Activated naive CD4-positive, alpha-beta T cell (primary cell): ENCODE data around the gene FOSB.
A peak's percentile ranks its signal among the peaks of the same experiment; 100 is the strongest.

ENCODE experiments used
- DNase-seq, 4 experiments: peaks; one replicate each; lab custom pipeline; 2025; lab: John Stamatoyannopoulos, UW

The FOSB gene

DNA sequence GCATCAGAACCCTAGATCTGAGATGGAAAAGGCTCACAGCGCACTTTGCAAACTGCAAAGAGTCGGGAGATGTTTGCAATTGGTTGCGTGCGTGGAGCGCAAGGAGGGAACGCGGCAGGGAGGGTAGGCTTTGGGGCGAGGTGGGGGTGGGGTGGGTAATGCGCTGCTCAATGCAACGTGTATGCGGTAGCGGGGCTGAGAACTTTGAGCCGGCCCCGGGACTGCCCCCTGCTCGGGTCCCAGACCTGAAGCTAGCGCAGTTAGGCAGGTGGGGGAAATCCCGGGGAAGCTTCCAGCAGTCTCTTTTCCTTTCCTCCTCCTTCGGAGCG is 971 bp downstream of the FOSB start:
- DNase-seq = peak in 2 of 4 experiments; percentile 60 to 63

DNA sequence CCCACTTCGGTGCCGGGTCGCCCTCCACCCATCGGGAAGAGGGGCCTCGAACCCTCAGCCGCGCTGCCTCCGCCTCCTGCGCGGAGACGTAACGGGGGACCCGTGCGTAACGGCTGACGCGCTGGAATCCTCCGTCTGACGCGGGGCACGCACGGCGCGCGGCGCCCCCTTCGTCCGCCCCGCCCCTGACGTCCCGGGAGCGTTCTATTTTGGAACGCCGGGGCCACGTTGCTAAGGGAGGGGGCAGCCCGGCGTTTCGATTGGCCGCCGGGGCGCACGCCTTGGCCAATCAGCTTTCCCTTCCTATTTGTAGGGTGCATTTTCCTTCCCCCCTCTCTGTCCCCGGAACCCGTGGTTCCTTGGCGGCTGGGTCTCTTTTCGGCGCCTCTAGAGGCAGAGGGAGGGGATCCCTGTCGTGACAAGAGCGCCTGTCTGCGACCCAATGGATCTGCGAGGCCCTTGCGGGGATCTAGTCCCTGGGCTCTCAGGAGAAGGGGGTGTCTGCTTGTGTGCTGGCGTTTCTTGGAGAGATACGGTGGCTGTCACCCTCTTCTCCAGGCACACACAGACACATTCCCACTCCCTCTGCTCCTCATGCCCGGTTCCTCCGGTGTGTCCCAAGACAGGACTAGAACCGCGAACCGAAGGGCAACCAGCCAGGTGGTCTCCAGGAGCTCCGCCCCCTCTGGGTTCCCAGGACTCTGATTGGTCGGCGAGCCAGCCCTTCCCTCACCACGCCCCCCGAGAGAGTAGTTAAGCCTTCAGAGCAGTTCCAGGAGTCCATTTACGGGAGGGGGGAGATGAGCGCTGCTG is 1.5 kb downstream of the FOSB start:
- peak; percentile 79 to 93 (median 84) for DNase-seq

DNA sequence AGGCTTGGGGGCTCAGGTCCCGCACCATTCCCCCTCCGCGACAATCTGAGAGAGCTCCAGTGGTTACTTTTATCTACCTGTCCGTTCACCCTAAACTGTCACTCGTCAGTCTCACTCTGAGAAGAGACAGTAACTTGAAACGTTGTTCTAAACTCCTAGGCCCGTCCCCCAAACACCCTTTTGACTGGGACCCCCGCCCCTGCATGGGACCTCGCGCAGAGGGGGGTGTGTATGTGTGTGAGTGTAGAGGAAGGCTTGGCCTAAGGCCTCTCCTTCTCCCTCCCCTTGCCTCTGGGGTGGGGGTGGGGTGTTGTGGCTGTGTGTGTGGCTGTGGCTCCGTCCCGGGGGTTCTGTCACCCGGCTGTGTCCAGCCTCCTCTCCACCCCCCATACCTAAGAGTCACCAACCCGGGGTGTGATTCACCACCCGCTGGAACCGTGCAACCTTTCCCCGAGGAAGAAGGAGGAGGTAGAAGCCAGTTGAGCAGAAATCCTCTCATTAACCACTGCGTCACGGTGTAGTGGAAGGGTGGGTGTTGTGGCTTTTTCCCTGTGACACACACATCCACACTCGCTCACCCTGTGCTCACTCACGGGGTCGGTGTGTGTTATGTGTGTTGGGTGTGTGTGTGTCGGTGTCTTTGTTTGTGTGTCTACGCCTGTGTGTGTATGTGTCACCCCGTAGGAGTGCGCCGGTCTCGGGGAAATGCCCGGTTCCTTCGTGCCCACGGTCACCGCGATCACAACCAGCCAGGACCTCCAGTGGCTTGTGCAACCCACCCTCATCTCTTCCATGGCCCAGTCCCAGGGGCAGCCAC is 2.4 kb downstream of the FOSB start:
- peak in 2 of 4 experiments; percentile 30 to 46 for DNase-seq

DNA sequence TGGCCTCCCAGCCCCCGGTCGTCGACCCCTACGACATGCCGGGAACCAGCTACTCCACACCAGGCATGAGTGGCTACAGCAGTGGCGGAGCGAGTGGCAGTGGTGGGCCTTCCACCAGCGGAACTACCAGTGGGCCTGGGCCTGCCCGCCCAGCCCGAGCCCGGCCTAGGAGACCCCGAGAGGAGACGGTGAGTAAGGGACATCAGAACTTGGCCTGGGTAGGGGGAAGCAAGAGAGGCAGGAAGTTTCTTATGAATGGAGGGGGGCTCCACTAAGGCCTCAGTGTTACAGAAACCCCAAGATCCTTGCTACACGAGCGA is 2.9 kb downstream of the FOSB start:
- DNase-seq = peak in 1 of 4 experiments; percentile 29

DNA sequence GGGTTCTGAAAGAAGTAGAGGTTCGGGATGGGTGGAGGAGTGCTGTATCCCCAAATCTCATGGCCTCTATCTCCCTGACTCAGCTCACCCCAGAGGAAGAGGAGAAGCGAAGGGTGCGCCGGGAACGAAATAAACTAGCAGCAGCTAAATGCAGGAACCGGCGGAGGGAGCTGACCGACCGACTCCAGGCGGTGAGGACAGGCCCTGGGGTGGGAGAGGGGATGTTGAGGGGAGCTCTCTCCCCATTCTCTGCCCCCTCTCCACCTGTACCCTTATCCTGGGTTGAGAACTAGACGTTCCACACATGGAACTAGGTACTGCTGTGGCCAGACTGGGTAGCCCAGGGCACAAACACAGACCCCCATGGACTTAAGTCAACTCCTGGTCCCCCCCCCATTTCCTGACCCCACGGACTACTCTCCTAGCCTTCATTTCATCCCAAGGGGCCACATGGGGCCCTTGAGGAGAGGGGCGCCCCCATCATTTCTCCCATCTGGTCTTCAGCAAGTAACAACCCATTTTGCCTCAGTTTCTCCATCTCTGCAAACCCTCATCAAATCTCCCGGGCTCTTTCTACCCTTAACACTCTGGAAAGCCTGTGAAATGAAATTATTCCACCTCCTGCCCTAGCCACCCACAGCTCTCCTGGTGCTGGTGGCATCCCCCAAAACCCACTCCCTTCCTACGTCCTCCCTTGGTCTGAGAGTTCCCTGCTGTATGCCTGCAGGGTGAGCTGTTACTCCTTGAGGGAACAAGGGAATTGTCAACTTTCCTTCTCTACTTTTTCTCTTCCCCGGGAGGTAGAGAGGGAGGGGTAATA is 3.5 kb downstream of the FOSB start:
- peak in 1 of 4 experiments; percentile 17 for DNase-seq

DNA sequence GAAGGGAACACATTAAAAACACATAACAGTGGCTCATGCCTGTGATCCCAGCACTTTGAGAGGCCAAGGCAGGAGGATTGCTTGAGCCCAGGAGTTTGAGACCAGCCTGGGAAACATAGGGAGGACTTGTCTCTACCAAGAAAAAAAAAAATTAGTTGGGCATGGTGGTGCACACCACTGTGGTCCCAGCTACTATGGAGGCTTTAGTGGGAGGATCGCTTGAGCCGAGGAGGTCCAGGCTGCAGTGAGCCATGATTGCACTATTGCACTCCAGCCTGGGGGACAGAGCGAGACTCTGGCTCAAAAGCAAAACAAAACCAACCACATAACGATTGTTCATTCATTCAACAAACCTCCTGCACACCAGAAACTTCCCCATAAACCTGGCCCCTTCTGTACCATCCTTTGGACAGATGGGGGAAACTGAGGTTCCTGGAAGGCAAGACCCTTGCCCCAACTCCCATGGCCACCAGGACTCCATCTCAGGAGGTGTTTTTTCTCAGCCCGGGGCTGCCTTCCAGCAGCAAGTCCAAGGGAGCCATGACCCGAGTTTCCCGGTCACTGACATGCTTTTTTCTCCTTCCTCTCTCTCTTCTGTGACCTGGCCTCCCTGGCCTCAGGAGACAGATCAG is 4.3 kb downstream of the FOSB start:
- no peak for DNase-seq

DNA sequence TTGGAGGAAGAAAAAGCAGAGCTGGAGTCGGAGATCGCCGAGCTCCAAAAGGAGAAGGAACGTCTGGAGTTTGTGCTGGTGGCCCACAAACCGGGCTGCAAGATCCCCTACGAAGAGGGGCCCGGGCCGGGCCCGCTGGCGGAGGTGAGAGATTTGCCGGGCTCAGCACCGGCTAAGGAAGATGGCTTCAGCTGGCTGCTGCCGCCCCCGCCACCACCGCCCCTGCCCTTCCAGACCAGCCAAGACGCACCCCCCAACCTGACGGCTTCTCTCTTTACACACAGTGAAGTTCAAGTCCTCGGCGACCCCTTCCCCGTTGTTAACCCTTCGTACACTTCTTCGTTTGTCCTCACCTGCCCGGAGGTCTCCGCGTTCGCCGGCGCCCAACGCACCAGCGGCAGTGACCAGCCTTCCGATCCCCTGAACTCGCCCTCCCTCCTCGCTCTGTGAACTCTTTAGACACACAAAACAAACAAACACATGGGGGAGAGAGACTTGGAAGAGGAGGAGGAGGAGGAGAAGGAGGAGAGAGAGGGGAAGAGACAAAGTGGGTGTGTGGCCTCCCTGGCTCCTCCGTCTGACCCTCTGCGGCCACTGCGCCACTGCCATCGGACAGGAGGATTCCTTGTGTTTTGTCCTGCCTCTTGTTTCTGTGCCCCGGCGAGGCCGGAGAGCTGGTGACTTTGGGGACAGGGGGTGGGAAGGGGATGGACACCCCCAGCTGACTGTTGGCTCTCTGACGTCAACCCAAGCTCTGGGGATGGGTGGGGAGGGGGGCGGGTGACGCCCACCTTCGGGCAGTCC is 5.0 kb downstream of the FOSB start:
- peak in 2 of 4 experiments; percentile 20 to 31 for DNase-seq

DNA sequence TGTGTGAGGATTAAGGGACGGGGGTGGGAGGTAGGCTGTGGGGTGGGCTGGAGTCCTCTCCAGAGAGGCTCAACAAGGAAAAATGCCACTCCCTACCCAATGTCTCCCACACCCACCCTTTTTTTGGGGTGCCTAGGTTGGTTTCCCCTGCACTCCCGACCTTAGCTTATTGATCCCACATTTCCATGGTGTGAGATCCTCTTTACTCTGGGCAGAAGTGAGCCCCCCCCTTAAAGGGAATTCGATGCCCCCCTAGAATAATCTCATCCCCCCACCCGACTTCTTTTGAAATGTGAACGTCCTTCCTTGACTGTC is 5.5 kb downstream of the FOSB start:
- no peak for DNase-seq

DNA sequence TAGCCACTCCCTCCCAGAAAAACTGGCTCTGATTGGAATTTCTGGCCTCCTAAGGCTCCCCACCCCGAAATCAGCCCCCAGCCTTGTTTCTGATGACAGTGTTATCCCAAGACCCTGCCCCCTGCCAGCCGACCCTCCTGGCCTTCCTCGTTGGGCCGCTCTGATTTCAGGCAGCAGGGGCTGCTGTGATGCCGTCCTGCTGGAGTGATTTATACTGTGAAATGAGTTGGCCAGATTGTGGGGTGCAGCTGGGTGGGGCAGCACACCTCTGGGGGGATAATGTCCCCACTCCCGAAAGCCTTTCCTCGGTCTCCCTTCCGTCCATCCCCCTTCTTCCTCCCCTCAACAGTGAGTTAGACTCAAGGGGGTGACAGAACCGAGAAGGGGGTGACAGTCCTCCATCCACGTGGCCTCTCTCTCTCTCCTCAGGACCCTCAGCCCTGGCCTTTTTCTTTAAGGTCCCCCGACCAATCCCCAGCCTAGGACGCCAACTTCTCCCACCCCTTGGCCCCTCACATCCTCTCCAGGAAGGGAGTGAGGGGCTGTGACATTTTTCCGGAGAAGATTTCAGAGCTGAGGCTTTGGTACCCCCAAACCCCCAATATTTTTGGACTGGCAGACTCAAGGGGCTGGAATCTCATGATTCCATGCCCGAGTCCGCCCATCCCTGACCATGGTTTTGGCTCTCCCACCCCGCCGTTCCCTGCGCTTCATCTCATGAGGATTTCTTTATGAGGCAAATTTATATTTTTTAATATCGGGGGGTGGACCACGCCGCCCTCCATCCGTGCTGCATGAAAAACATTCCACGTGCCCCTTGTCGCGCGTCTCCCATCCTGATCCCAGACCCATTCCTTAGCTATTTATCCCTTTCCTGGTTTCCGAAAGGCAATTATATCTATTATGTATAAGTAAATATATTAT is 6.1 kb downstream of the FOSB start:
- DNase-seq = peak in 2 of 4 experiments; percentile 12 to 26

DNA sequence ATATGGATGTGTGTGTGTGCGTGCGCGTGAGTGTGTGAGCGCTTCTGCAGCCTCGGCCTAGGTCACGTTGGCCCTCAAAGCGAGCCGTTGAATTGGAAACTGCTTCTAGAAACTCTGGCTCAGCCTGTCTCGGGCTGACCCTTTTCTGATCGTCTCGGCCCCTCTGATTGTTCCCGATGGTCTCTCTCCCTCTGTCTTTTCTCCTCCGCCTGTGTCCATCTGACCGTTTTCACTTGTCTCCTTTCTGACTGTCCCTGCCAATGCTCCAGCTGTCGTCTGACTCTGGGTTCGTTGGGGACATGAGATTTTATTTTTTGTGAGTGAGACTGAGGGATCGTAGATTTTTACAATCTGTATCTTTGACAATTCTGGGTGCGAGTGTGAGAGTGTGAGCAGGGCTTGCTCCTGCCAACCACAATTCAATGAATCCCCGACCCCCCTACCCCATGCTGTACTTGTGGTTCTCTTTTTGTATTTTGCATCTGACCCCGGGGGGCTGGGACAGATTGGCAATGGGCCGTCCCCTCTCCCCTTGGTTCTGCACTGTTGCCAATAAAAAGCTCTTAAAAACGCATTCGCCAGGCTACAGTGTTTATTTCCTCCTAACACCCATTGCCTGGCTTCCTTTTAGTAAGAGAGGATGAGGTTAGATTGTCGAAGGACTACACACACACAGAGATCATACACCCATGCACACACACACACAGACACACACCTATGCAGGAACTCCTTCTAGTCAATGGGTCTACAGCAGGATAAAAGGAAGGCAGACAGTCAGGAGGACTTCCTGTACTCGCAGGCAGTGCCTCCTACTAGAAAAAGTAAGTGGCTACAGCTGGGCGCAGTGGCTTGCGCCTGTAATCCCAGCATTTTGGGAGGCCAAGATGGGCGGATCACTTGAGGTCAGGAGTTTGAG is 7.1 kb downstream of the FOSB start:
- DNase-seq = no peak

DNA sequence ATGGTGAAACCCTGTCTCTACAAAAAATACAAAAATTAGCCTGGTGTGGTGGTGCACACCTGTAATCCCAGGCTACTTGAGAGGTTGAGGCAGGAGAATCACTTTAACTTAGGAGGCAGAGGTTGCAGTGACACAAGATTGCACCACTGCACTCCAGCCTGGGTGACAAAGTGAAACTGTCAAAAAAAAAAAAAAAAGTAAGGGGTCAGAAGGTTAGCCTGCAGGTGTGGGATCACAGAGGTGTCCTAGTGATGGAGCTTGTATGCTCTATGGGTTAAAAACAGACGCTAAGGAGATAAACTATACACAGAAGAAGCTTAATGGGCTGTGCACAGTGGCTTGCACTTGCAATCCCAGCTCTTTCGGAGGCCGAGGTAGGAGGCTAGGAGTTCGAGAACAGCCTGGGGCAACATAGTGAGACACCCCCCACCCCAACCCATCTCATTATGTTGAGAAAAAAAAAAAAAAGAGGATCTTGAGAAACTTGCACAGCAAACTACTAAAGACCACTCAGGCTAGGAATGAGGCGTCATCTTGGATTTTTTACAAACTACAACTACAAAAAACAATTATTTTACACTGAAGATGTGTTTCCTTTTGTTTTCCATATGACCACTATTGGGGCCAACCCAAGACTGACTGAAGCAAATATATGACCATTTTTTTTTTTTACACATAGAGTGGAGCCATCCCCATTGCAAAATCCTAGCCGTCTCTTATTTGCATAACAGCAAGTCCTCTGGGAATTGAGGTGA is 7.9 kb downstream of the FOSB start:
- DNase-seq = peak in 1 of 4 experiments; percentile 18

DNA sequence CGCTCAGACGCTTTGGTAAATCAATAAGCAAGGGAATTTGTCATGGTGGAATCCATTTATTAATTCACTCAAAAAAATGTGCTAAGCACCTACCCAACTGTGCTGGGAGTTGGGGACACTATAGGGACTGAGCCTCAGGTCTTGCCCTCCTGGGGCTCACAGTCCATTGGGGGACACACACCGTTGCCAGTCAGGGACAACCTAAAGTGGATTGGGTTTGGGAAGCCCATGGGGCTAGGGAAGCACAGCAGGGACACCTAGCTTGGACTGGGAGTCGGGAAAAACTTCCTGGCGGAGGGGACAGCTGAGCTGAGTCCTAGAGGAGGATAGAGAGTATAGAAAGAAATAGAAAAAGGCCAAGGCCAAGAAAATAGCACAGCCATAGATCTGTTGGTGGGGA is 8.5 kb downstream of the FOSB start:
- DNase-seq = no peak

DNA sequence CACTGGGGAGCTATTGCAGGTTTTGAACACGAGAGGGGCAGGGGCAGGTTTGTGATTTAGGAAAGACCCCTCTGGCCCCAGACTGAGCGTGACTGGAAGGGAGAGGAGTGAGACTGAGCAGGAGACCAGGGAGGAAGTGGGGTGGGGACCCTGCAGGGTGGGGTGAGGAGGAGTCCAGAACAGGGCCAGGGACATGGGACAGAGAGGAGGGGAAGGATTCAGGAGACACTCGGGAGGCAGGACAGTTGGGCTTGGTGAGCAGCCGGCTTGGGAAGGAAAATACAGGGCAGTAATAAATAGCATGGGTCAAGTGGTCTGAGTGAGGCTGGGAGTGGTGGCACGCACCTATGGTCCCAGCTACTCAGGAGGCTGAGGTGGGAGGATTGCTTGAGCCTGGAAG is 9.4 kb downstream of the FOSB start:
- no peak for DNase-seq

DNA sequence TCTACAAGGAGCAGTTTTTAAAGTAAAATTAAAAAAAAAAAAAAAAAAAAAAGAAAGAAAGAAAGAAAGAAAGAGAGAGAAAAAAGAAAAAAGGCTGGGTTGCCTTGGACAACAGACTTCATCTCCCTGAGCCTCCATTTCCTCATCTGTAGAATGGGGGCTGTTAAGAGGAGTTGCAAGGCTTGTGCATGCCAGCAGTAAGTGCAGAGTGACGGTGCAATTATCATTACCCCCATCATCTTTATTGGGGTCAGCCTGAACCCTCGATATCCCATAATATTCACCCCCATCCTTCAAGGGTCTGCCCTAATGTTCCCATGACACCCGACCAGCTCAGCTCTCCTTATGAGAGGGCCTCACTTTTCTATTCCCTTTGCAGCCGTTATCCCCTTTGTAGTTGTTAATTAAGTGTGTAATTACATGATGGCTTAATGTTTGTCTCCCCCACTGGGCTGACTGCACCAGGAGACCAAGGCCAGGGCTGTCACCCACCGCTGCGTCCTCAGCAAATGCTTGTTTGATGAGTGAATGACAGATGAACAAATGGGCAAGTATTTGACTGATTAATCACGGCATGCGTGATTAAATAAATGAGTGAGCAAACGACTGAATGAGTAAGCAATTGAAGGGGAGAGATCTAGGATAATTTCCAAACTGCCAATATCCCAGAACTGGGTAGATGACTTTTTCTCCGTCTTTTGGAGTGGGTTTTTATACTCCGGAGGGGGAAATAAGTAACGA is 10.1 kb downstream of the FOSB start:
- no peak for DNase-seq

DNA sequence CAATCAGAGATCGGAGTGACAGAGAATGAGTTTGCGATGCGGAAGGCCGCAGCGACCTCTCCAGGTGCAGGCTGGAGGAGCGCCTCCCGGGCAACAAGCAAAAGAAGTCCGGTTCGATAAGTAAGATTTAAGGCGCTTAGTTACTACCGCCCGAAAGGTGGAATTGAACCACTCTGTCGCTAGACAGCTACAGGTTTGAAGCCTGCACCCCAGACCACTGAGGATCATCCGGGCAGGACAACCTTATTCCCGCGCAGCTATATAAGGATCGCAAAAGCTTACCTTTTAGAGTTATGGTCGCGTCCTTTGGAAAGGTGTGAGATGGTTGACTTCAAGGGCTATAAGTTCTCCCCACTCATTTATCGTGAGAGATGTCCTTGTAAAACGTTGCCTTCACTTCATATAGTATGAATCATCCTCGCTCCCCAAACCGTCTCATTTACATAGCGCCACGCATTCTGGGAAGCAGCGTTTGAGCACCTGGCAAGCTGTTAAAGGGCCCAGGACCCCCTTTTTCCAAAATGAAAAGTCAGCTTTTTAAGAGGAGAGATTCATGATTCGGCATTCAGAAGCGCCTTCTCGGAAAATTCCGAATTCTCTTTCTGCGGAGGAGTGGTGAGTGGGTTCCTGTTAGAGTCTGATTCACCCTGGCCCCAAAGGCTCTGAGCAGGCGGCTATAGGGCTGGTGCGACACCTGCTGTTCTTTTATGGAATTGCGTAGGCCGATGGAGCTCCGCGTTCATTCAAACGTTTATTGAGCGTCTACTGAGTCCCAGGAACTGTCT is 10.8 kb downstream of the FOSB start:
- peak; percentile 72 to 80 (median 76) for DNase-seq

DNA sequence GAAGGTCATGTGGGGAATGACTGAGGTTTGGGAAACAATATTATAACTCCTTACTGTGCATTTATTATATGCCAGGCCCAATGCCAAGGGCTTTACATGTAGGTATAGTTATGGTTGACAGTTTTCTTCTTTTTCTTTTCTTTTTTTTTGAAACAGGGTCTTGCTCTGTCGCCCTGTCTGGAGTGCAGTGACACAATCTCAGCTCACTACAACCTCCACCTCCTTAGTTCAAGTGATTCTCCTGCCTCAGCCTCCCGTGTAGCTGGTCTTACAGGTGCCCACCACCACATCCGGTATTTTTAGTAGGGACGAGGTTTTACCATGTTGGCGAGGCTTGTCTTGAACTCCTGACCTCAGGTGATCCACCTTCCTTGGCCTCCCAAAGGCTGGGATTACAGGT is 15.2 kb downstream of the FOSB start:
- DNase-seq = no peak
